ENCODE measurements around the gene GRIN1. TPM values are rescaled to one million over a fixed set of nuclear protein-coding genes. Genes with fewer than 3 reads are reported as not detected.

GRIN1 gene
- total and polyA plus RNA-seq, 2 of the 13 experiments (the other 11 are each of a cell fraction or from before 2014, with no cell fraction given) = 0.13 TPM; not detected in 1

DNA sequence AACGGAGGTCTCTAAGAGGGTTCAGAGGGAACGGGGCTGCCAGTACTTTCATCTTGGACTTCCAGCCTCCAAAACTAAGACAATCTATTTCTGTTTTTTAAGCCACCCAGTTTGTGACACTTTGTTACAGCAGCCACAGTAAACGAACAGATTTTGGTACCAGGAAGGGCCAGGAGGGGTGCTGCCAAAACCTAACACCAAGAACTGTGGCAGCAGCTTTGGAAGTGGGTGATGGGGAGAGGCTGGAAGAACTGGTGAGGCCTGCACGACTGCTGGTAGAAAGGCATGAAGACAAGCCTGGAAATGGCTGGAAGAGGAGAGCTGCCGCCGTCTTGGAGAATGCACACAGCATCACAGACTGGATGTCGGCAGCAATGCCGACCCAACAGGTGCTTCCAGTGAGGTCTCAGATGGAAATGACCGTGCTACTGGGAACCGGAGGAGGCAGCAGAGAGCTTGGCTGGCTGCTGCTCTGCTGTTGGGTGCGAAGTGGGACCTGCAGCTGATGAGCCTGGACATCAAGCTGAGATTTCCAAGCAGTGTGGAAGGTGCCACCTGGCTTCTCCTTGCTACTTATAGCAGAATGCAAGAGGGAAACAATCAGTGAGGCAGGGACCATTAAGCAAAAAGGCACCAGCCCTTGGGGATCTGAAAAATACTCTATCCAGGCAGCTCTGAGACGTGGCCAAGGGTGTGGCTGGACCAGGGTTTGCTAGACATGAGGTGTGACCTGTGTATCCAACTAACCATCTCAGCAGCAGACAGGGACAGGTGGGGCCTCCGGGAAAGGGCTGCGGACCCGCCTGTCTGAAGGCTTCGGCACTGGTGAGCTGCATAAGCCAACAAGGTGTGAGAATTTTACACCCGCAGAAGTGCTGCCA, 37.6 kb downstream of the GRIN1 start:
- FAIRE-seq = peak; percentile 59
- intact Hi-C loops (cut with micrococcal nuclease; ENCODE audit: unreplicated experiment) = loop anchor here (10.0 kb wide), 1 partner anchor 62 kb away; the partner anchor contains the start of gene DPP7
- TF ChIP-seq HOXA5 (CRISPR knock-in tag; IDR thresholded peaks at IDR 0.05) (no peak), AGO2 (optimal IDR thresholded peaks at IDR 0.05; ENCODE audit: low read depth, low read length) (no peak), STAG1 (CRISPR knock-in tag; IDR thresholded peaks at IDR 0.05) (peak; percentile 70), SMC3 (IDR thresholded peaks at IDR 0.05; ENCODE audit: low read length) (0 out of 2 replicates have a peak, but pooled peaks have one; percentile 20)
- TF ChIP-seq, protein P1, sequence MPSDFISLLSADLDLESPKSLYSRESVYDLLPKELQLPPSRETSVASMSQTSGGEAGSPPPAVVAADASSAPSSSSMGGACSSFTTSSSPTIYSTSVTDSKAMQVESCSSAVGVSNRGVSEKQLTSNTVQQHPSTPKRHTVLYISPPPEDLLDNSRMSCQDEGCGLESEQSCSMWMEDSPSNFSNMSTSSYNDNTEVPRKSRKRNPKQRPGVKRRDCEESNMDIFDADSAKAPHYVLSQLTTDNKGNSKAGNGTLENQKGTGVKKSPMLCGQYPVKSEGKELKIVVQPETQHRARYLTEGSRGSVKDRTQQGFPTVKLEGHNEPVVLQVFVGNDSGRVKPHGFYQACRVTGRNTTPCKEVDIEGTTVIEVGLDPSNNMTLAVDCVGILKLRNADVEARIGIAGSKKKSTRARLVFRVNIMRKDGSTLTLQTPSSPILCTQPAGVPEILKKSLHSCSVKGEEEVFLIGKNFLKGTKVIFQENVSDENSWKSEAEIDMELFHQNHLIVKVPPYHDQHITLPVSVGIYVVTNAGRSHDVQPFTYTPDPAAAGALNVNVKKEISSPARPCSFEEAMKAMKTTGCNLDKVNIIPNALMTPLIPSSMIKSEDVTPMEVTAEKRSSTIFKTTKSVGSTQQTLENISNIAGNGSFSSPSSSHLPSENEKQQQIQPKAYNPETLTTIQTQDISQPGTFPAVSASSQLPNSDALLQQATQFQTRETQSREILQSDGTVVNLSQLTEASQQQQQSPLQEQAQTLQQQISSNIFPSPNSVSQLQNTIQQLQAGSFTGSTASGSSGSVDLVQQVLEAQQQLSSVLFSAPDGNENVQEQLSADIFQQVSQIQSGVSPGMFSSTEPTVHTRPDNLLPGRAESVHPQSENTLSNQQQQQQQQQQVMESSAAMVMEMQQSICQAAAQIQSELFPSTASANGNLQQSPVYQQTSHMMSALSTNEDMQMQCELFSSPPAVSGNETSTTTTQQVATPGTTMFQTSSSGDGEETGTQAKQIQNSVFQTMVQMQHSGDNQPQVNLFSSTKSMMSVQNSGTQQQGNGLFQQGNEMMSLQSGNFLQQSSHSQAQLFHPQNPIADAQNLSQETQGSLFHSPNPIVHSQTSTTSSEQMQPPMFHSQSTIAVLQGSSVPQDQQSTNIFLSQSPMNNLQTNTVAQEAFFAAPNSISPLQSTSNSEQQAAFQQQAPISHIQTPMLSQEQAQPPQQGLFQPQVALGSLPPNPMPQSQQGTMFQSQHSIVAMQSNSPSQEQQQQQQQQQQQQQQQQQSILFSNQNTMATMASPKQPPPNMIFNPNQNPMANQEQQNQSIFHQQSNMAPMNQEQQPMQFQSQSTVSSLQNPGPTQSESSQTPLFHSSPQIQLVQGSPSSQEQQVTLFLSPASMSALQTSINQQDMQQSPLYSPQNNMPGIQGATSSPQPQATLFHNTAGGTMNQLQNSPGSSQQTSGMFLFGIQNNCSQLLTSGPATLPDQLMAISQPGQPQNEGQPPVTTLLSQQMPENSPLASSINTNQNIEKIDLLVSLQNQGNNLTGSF (CRISPR knock-in tag; IDR thresholded peaks at IDR 0.05) = no peak
- TF ChIP-seq, protein P2, sequence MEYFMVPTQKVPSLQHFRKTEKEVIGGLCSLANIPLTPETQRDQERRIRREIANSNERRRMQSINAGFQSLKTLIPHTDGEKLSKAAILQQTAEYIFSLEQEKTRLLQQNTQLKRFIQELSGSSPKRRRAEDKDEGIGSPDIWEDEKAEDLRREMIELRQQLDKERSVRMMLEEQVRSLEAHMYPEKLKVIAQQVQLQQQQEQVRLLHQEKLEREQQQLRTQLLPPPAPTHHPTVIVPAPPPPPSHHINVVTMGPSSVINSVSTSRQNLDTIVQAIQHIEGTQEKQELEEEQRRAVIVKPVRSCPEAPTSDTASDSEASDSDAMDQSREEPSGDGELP (IDR thresholded peaks at IDR 0.05; ENCODE audit: borderline replicate concordance, low read depth) = peak; percentile 13; the same call in 1 of the 2 replicates
- TF ChIP-seq, protein P3, sequence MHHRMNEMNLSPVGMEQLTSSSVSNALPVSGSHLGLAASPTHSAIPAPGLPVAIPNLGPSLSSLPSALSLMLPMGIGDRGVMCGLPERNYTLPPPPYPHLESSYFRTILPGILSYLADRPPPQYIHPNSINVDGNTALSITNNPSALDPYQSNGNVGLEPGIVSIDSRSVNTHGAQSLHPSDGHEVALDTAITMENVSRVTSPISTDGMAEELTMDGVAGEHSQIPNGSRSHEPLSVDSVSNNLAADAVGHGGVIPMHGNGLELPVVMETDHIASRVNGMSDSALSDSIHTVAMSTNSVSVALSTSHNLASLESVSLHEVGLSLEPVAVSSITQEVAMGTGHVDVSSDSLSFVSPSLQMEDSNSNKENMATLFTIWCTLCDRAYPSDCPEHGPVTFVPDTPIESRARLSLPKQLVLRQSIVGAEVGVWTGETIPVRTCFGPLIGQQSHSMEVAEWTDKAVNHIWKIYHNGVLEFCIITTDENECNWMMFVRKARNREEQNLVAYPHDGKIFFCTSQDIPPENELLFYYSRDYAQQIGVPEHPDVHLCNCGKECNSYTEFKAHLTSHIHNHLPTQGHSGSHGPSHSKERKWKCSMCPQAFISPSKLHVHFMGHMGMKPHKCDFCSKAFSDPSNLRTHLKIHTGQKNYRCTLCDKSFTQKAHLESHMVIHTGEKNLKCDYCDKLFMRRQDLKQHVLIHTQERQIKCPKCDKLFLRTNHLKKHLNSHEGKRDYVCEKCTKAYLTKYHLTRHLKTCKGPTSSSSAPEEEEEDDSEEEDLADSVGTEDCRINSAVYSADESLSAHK (CRISPR knock-in tag; IDR thresholded peaks at IDR 0.05; ENCODE audit: borderline replicate concordance) = no peak
- TF ChIP-seq, protein P4, sequence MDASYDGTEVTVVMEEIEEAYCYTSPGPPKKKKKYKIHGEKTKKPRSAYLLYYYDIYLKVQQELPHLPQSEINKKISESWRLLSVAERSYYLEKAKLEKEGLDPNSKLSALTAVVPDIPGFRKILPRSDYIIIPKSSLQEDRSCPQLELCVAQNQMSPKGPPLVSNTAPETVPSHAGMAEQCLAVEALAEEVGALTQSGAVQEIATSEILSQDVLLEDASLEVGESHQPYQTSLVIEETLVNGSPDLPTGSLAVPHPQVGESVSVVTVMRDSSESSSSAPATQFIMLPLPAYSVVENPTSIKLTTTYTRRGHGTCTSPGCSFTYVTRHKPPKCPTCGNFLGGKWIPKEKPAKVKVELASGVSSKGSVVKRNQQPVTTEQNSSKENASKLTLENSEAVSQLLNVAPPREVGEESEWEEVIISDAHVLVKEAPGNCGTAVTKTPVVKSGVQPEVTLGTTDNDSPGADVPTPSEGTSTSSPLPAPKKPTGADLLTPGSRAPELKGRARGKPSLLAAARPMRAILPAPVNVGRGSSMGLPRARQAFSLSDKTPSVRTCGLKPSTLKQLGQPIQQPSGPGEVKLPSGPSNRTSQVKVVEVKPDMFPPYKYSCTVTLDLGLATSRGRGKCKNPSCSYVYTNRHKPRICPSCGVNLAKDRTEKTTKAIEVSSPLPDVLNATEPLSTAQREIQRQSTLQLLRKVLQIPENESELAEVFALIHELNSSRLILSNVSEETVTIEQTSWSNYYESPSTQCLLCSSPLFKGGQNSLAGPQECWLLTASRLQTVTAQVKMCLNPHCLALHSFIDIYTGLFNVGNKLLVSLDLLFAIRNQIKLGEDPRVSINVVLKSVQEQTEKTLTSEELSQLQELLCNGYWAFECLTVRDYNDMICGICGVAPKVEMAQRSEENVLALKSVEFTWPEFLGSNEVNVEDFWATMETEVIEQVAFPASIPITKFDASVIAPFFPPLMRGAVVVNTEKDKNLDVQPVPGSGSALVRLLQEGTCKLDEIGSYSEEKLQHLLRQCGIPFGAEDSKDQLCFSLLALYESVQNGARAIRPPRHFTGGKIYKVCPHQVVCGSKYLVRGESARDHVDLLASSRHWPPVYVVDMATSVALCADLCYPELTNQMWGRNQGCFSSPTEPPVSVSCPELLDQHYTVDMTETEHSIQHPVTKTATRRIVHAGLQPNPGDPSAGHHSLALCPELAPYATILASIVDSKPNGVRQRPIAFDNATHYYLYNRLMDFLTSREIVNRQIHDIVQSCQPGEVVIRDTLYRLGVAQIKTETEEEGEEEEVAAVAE (CRISPR knock-in tag; IDR thresholded peaks at IDR 0.05; ENCODE audit: borderline replicate concordance) = no peak

More for the DNA sequence above, 37.6 kb downstream of the GRIN1 start:
- Histone ChIP-seq H3K4me1 (ENCODE audit: insufficient read depth, low read length) (no peaks in the 10 kb centered on the region), H3K9me3 (ENCODE audit: low read length) (no peaks in the 10 kb centered on the region), H3K79me2 (ENCODE audit: insufficient read depth, low read length) (no peaks in the 10 kb centered on the region), H3K27ac (ENCODE audit: extremely low read length, insufficient read depth, low read length) (no peak overlapping the region), H3K4me2 (ENCODE audit: low read depth, low read length) (no peak overlapping the region), H3K4me3 (replicated peaks in 1 of 3; ENCODE audit: insufficient read depth in 1 of 3, low read depth in 2 of 3, low read length in 3 of 3) (no peak overlapping the region), H3K36me3 (replicated peaks in 1 of 2; ENCODE audit: control insufficient read depth in 1 of 2, insufficient read depth in 2 of 2, low read length in 2 of 2) (peaks cover 8 to 11% of the 10 kb centered on the region in 2 experiments; a peak in 4 of 5 replicates), H2AFZ (ENCODE audit: low read length) (no peak overlapping the region), H3K27me3 (ENCODE audit: control insufficient read depth in 1 of 2, insufficient read depth in 2 of 2, low read length in 2 of 2) (peaks cover 0 to 7% of the 10 kb centered on the region in 2 experiments; a peak in 2 of 5 replicates), H4K20me1 (ENCODE audit: insufficient read depth, low read length) (no peaks in the 10 kb centered on the region), H3K9ac (ENCODE audit: insufficient read depth, low read depth, low read length) (no peak overlapping the region)
- WGBS (ENCODE audit: low lambda C conversion rate) = 36% methylated on average over 13 of the region's 17 CpGs
- BruUV-seq (replicated peaks) = no TSS peak
- POLR2A ChIA-PET = interaction anchor here (0.8 to 1.6 kb wide), 8 partner anchors 12 to 101 kb away, joined by 3 to 7 read pairs (median 3); partner anchors contain the start of genes ANAPC2, MAN1B1, RNF224 and SSNA1
- in situ Hi-C loops (cut with HindIII; ENCODE audit: extremely low pct_ligation_motif_present, low pct_unique_long_range_greater_than_20kb) = no loop called here
- ATAC-seq (peak; percentile 69), DNase-seq (ENCODE audit: low spot score) (peak; percentile 49)
- CTCF ChIA-PET (ENCODE audit: low intra/inter-chr PET ratio, low total read pairs) = interaction anchor here (1.1 to 1.5 kb wide), 3 partner anchors 51 to 60 kb away, joined by 3 to 8 read pairs (median 3); partner anchors contain the start of gene RNF224

Measured in HepG2 (cell line).